ENCODE results near the gene FTHL17.

Gene FTHL17

DNA sequence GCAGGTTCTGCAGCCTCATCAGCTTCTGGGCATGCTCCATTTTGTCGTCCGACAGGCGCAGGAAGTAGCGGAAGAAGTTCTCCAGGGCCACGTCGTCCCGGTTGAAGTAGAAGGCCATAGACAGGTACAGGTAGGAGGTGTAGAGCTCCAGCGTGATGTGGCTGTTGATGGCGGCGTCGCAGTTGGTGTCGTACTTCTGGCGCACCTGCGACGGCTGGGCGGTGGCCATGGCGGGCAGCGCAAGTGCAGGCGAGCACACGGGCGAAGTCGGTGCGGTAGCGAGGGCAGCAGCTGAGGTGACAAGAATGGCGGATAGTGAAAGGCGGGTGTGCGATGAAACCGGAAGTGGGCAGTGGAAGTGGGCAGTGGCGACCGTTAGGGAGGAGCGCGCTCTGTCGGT is at the start of gene FTHL17:
Gene FTHL17 (minus strand): TSS at position 317 of the 400 bp plus-strand sequence. CDS start 88 bp downstream, at position 229.
- no peak for DNase-seq

DNA sequence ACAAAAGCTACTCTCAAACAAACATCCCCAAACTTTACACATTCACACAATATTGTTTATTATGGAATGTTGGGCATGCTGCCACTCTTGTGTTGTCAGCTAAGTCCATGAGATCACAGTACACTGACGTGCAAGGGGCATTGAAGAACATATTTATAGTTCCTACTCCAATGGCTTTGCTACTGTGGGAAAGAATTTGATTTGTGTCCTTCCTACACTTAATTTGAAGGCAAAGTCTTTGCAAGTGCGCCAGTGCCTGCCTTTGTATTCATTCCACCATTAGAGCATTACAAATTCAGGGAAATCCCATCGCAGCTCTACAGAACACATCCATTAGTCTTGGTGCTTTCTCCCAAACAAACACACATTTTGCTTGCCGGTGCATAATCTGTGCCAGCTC is 45.4 kb upstream of the FTHL17 start:
- DNase-seq = no peak

DNA sequence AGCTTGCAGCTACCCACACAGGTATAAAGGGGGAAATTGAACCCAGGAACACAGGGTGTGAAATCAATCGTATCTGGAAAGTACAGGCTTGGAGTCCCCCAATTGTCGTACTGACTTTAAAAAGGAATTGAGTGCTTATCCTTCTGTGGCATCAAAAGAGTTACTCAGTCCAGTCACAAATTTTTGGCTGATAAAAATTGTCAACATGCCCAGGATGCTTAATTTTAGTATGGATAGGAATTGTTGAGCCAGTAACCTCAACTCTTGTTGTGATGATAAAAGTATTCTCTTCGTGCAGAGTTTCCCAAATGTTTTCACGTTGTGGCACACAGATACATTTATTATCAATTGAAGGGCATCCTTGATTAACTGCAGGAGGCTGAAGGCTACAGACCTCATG is 43.6 kb upstream of the FTHL17 start:
- no peak for DNase-seq

DNA sequence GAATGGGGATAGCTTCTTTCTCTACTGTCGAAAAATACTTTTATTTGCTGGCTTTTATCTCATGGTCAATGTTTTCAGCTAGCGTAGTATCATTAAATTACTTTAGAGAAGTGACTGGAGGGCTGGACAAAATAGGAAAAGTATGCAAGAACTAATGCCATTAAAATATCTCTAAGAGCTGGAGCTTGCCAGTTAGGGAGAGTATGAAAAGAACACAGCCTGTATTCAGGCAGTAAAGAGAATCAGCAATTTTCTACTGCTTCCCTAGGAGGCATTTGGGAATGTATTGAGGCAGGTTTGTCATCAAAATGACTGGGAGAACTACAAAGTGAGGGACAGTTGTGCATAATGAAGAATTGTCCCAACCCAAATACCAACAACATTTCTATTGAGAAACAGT is 43.0 kb upstream of the FTHL17 start:
- DNase-seq = no peak

DNA sequence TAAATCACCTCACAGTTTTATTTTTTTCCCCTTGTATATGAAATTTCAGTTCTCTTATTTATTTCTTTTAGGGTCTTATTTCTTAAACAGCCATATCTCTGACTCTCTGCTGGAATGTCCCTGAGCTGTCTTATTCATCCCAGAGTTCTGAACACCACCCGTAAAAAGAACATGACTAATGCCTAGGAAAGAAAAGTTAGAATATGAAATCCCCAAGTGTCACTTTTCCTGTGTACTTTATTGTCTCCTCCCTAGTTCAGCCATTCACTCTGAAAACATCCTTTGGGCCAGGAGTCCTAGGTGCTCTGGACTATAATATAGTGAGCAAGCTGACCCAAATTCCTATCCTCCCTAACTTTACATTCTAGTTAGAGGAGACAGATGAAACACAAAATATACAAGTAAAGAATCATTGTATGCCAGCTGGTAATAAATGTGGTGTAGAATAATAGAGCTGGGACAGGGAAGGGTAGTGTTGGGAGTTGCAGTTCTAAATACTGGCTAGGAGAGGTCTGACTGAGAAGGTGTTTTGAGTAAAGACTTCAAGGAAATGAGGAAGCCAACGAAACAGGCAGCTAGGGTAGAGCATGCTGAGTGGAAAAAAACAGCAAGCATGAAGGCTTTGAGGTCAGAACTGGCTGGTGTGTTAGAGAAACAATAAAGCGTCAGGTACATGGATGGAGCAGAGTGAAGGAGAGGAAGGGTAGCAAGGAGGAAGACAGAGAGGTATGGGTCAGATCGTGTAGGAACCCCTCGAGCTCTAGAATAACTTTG is 40.6 kb upstream of the FTHL17 start:
- DNase-seq = no peak

DNA sequence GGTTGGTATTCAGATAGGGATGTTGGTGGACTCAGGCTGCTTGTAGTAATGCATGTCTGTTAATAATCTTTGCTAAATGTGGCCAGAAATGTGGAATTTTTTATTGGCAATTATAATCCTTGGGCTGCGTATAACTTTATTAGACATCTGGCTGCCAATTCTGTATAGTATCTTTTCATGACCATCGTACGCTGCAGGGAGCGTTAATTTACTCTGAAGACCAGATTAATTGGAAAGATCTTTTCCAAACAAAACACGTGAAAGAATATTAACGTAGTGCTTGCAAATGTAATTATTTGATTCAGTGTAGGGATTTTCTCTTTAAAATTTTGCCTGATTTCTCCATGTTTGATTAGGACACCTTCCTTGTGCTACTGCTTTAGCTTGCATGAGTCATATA is 38.8 kb upstream of the FTHL17 start:
- DNase-seq = no peak

DNA sequence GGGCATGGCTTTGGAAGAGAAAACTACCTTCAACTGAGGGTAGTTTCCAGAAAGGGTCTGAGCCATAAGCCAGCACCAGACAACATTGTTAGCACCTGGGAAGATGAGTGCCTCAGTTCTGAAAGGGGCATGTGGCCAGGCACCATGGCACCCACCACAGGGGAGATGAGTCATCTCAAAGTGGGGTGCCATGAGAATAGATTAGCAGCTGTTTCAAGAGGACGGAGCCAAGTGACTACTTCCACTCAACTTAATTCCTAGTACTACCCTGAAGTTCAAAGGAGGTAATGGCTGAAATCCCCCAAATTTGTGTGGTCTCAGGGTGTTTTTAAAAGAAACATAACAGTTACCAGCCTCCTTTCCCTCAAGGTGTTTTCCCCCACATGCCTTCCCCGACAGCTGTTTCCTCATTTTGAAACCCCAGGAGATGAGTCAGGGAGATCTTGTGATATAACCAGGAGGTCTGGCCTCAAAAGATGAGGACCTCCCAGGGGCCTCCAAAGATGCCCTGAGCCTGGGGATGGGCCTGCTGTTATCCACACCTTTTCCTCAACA is 27.8 kb upstream of the FTHL17 start:
- peak; percentile 19 for DNase-seq

DNA sequence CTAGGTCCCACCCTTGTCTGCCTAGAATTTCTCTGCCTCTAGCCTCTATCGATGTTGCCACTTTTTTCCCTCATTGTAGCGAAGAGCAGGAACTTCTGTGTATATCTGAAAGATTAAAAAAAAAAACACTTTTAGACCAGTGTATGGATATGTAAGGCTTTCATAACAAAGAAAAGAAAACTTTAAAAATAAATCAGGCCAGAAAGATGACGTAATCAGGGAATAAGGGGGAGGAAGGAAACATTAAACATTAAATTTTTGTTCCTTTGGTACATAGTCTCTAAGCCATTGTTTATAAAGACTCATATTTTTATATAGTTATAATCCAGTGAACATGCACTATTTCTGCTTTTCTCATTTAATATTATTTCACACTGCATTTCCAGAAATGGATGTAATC is 26.2 kb upstream of the FTHL17 start:
- no peak for DNase-seq

DNA sequence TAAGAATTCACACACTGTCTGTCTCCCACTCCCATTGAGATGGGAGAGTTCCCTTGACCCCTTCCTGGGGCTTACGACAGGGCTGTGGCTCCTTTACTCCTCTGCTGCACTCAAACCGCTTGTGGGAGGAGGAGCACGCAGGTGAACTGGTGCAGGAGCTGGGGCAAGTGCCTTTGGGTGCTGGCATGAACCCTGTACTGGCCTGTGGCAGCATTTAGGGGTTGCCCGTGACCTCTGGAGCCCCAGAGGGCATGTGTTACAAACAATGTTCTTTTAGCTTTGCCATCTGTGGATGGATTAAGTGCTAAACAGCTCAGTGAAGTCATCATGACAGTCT is 21.8 kb upstream of the FTHL17 start:
- no peak for DNase-seq

DNA sequence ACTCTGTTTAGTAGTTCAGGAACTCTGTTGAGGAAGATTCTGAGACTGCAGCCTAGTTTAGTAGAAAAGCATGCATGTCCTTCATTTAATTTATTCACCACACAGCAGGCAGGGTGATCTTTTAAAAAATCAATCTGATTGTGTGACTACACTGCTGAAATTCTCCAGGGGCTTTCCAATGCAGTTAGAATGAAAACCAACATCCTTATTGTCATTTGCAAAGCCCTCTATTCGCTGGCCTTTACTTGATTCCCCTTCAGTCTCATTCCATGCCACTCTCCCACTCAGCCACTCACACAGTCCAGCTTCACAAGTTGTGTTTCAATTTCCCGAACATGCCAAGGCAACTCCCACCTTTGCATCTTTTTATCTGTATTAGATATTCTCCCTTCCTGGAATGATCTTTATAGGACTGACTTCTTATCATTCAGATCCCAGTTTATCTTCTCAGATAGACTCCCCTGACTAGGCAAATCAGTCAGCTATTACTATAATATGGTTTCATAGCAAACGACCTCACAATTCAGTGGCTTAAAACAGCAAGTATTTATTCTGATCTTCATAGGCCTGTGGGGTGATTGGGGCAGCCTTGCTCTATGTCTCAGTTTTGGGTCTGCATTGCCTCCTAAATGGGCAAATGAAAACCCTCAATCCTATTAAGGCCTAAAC is 21.3 kb upstream of the FTHL17 start:
- no peak for DNase-seq

DNA sequence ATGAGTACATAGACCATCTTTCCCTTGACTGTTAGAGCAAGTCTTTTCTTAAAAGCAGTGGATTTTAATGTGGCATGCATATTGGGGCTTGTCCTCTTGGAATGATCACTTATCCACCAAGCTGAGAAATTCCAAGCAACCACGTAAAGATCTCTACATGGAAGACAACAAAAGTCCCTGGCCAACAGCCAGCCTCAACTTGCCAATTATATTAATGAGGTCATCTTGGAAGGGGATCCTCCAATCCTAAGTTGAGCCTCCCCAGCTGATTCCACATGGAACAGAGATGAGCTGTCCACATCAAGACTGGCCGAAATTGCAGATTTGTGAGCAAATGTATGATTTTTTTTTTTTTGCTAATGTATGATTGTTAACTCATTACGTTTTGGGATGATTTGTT is 20.6 kb upstream of the FTHL17 start:
- DNase-seq = no peak

DNA sequence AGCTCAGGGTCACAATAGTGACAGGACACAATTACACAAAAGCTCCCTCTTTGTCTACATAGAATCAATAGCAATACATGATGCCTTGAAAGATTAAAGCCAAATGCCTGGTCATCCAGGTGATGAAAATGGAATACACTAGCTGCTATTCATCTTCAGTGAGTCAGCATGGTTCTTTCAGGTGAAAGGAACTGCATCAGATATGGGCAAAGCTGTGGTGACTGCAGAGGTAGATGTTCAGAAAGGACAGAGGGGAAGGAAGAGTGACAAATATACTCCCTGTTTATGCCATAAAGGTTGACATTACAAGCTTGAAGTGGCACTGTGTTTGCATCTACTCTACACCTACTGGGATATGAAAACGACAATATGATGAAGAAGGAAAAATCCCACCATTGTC is 20.0 kb upstream of the FTHL17 start:
- no peak for DNase-seq

DNA sequence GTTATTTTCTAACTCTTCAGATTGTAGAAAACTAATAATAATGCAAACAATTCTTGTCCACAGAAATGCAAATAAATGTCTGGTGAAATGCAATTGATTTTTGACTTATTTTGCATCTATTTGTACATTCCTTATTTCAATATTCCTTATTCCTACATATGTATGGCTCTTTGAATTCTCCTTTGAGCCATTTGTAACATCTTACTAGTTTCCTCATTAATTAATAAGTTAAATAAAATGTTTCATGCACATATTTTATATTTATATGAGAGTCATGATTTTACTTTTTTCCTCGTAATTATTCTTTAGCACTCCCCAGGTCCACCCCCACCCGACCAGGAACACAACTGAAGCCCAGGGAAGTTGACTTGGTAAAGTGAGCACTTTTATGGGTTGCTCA is 2.7 kb upstream of the FTHL17 start:
- no peak for DNase-seq

DNA sequence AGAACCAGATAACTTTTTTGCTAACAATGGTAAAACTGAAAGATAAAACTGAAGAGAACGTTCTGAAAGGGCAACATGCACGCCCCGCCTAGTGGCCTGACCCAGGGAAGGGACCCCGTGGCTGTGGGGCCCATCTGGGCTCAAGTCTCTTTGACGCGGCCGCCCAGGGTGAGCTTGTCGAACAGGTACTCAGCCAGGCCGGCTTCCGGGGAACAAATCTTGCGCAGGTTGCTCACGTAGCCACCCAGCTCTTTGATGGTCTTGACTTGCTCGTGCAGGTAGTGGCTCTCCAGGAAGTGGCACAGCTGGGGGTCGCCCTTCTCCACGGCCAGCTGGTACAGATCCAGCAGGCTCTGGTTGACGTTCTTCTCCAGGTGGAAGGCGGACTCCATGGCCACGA is 579 bp downstream of the FTHL17 start:
- no peak for DNase-seq

DNA sequence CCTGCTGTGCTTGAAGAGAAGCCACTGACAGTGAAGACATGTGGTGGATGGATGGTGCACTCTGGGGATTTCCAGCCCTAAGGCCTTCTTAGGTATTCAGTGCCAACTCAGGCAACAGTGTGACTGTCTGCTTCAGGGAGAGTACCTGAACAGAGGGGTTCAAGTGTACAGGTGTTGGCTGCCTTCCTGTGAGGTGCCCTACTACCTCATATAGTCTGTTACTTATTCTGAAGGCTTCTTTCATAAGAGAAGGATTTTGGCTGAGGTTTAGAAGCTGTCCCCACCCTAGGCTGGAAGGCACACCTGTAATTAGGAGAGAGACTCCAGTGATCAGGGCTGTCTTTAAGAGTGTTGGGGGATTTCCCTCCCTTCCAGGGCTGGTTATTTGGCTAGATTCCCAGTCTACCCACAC is 1.8 kb downstream of the FTHL17 start:
- no peak for DNase-seq

DNA sequence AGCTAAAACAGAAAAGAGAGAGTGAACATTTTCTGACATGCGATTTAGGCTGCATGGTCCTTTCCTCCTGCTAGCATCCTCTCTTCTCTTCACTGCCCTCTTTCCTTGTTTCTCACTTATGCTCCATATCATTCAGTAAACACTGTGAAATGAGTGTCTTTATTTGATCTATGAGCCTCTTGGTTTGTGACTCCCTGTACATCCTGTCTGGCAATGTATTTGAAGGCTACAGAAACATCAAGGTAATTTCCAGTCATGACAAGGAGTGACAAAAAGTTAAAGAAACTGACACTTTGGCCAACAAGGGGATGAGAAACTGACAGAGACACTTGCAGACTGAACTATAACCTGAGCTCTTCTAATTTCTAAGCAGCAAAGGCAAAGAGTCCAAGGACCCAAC is 8.7 kb downstream of the FTHL17 start:
- DNase-seq = no peak

DNA sequence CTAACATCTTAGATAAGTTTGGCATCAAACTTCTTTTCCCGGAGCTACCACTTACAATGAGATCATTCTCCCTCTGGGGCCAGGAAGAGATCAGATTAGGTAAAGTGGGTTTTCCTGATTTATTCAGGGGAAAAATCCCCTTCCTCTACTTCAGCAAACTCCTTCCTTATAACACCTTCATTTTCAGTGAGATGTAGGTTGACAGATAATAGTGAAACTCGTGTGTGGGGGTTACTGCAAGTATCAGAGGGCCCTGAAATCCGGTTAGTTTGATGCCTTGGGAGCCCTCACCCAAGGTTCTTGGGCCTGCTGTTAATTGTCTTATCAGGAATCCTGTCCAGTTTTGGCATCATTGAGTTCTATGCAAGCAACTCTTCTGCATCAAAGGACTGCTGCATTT is 10.8 kb downstream of the FTHL17 start:
- DNase-seq = no peak

DNA sequence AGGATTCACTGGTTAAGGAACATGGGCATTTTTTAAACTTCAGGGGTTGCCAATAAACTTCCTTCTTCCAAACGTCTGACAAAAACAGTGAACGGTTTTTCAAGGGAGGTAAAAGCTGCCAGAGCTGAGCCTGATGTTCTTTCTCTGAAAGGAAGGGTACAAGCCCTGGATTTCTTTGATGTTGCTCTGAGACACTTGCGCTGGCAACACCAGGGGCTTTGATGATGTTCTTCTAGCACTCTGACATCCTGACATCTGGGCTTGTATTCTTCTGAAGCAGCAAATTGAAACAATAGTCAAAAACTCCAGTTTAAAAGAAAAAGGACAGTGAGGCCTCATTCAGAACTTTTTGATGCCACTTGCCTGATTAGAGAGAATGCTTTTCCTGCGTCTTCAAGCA is 11.8 kb downstream of the FTHL17 start:
- no peak for DNase-seq

DNA sequence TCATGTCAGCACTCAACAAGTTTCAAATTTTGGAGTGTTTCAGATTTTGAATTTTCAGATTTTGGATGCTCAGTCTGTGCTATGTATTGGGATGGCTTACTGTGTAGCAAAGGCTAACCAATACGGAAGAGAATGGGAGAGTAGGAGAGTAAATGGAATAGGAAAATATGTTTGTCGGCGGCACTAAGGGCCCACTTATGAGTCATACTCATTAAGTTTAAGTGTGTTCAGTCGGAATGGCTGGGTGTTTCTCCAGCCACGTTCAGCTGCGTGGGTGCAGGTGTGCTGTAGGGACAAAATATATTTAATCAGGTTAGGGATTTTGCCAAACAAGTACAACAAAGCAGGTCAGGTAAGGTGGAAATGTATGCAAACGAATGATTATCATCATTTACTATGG is 13.6 kb downstream of the FTHL17 start:
- no peak for DNase-seq

DNA sequence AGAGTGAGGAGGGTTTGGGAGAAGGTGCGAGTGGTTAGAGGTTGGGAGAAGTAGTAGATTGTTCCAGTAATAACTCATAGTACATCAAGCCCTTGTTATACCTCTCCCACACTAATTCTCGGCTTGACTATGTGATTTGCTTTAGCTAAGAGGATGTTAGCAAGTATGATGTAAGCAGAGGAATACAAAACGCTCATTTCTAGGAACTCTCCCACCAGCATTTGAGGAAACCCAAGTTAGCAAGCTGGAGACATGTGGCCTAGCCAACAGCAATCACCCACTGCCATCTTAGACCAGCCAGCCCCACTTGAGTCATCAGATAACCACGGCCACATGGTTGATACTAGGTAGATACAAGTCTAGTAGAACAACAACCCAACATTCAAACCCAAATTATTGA is 14.2 kb downstream of the FTHL17 start:
- no peak for DNase-seq

DNA sequence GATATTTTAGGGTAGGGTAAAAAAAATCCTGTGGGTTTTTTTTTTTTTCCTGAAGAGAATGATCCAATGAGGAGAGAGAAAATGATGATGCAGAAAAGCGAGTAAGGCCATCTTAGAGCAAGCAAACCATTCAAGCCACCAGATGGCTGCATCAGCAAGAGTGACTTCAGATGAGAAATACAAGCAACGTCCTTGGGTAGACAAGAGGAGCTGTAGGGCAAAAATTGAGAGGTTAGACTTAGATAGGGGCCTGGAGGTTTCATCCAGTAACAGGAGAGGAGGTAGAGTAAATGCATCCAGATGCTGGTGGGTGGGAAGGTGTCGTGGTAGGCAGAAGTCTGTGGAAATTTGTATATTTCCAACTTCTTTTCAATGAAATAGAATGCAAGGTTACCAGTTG is 14.6 kb downstream of the FTHL17 start:
- no peak for DNase-seq

DNA sequence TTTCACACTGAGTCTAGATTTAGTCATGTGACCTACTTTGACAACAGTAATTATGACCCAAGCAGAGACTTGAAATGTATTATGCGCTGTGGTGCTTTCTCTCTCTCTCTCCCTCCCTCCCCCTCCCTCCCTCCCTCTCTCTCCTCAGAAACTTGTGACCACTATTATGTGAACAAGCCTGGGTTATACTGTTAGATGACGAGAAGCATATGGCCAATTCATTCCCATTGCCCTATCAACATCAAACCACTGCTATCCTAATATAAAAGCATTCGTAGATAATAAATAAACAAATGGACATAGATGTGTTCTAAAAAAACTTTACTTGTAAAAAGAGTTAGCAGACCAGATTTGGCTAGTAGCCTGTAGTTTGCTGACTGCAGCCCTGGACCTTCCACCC is 18.2 kb downstream of the FTHL17 start:
- DNase-seq = no peak

DNA sequence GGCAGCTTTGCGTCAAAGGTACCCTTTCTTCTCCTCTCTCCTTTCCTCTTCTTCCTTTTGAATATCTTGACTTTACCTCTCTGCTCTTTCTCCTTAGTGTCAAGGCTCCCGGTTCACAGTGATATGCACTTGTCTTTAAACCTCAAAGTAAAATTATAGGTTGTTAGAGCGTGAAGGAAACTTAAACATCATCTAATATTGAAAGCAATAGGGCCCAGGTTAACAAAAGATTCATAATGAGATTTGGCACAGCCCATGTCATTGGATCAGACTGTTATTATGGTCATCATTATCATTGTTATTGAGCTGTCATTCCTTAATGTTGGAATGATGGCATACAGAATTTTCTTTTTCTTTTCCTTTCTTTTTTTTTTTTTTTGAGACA is 32.5 kb downstream of the FTHL17 start:
- DNase-seq = no peak

DNA sequence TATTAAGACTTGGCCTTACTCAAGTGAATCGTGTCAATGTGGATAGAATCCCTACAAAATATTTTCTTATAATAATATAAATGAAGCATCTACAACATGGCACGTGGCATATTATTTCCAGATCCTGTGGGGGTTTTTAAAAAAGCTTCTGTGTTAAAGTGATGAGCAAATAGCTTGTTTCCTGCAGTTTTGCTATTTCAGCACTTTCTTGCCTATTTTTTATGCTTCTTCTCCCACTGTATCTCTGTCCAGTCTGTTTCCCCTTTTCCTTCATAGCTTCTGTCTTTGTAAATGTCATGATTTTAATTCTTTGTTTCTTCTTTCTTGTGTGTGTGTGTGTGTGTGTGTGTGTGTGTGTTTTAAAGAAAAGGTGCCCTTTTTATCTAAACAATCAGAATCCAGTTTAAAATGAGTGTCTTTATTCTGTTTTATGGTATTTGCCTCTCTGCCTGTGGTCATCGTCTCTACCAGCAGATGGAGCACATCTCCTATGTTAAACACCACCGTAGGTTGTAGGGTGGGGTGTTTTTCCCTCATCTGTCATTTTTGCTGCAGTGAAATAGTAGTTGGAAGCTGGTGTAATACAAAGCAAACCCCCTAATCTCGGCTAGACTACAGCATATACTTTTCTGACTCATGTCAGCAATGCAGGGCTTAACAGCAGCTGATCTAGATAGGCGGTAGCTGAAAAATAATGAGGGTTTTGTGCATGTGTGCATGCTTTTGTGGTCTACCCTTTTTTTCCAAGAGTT is 33.1 kb downstream of the FTHL17 start:
- peak; percentile 9 for DNase-seq

All from activated naive CD4-positive, alpha-beta T cell treated with Interleukin-2 at 50 U/mL for 16 hours (primary cell).